HFFc6 (cell line): ENCODE measurements around the gene ZNF473. TPM values are rescaled to one million over a fixed set of nuclear protein-coding genes. Genes with fewer than 3 reads are reported as not detected.
"Not testable (repeated sequence)": the region's sequence is repeated elsewhere in the genome, so short reads cannot be mapped to it uniquely, and the experiment has no call there.

Experiments
- DNase-seq: peaks from one replicate; pipeline ENCODE4 v3.0.0-alpha.2; 2018
- H3K27ac Mint-ChIP-seq: 2 replicates; pipeline ENCODE4 v1.8.0; 2020; ENCODE audit warnings: mild to moderate bottlenecking, mixed read lengths
- H3K27me3 Mint-ChIP-seq: 2 replicates; pipeline ENCODE4 v1.8.0; 2021; ENCODE audit warnings: mild to moderate bottlenecking, moderate library complexity, mixed read lengths; ENCODE audit not compliant: insufficient read depth
- H3K36me3 Mint-ChIP-seq: 2 replicates; pipeline ENCODE4 v1.8.0; 2021; ENCODE audit warnings: low read depth, mixed read lengths
- H3K4me1 Mint-ChIP-seq: 2 replicates; pipeline ENCODE4 v1.8.0; 2020; ENCODE audit warnings: low read depth, mixed read lengths
- H3K4me3 Mint-ChIP-seq: 2 replicates; pipeline ENCODE4 v1.8.0; 2020; ENCODE audit warnings: mild to moderate bottlenecking, moderate library complexity, mixed read lengths
- H3K9me3 Mint-ChIP-seq: 2 replicates; pipeline ENCODE4 v1.8.0; 2020; ENCODE audit warnings: mild to moderate bottlenecking, mixed read lengths
- CTCF ChIP-seq: fragments of 200-600 bp; sonication (generic); IDR thresholded peaks from 2 replicates; pipeline ENCODE4 v1.5.0; 2021; ENCODE audit warnings: antibody characterized with exemption, mild to moderate bottlenecking
- total RNA-seq, 6 experiments: library from RNA; stranded (reverse); fragmentation: NEBNext Ultra II Directional; extraction: Animal tissue kit (Norgen Biotek cat#: 25700); gene quantifications; 2 replicates in 1 of 6; 3 replicates in 5 of 6; pipeline ENCODE4 v1.2.3, GENCODE V29; 2021

Gene ZNF473
- total RNA-seq, 6 experiments from 2014 or later, result 5.4 to 7.4 (median 6.6) TPM

GRCh38 chr19:50050406-50051227, 24.8 kb downstream of the ZNF473 start:
- Mint-ChIP-seq H3K36me3 (peaks cover 40% of the 10 kb centered on the region), H3K9me3 (peaks cover 51% of the 10 kb centered on the region), H3K27me3 (peaks cover 3% of the 10 kb centered on the region), H3K4me1 (no peaks in the 10 kb centered on the region), H3K4me3 (peak overlapping the region; percentile 46; the same call in 1 of the 2 replicates), H3K27ac (no peak overlapping the region)
- TF ChIP-seq CTCF, result no peak
- DNase-seq, result no peak

GRCh38 chr19:50051228-50051895, 25.6 kb downstream of the ZNF473 start:
- not testable (repeated sequence) for H3K27ac Mint-ChIP-seq, H3K4me1 Mint-ChIP-seq, H3K27me3 Mint-ChIP-seq, DNase-seq
- Mint-ChIP-seq H3K4me3 (peak overlapping the region; percentile 46; the same call in 1 of the 2 replicates), H3K9me3 (peaks cover 46% of the 10 kb centered on the region), H3K36me3 (peaks cover 33% of the 10 kb centered on the region)

- no peak for TF ChIP-seq CTCF
- H3K4me1 Mint-ChIP-seq, result no peaks in the 10 kb centered on the region
- H3K36me3 Mint-ChIP-seq, result peaks cover 27% of the 10 kb centered on the region
- no peak for DNase-seq
- peaks cover 40% of the 10 kb centered on the region for H3K9me3 Mint-ChIP-seq
- H3K27ac Mint-ChIP-seq, result no peak overlapping the region
- peaks cover 3% of the 10 kb centered on the region for H3K27me3 Mint-ChIP-seq
- H3K4me3 Mint-ChIP-seq, result no peak overlapping the region
Observed at GRCh38 chr19:50051964-50052363, 26.2 kb downstream of the ZNF473 start.

GRCh38 chr19:50053119-50053518, 27.3 kb downstream of the ZNF473 start:
- DNase-seq, result no peak
- Mint-ChIP-seq H3K27me3 (peaks cover 3% of the 10 kb centered on the region), H3K9me3 (peaks cover 35% of the 10 kb centered on the region), H3K36me3 (peaks cover 15% of the 10 kb centered on the region), H3K27ac (no peak overlapping the region), H3K4me1 (no peaks in the 10 kb centered on the region), H3K4me3 (no peak overlapping the region)
- no peak for TF ChIP-seq CTCF

GRCh38 chr19:50058425-50058824, 32.6 kb downstream of the ZNF473 start:
- Mint-ChIP-seq H3K9me3 (peaks cover 49% of the 10 kb centered on the region), H3K27me3 (no peaks in the 10 kb centered on the region; the same call in 1 of the 2 replicates), H3K4me1 (no peaks in the 10 kb centered on the region), H3K36me3 (peaks cover 16% of the 10 kb centered on the region), H3K27ac (no peak overlapping the region), H3K4me3 (no peak overlapping the region)
- no peak for DNase-seq
- TF ChIP-seq CTCF, result no peak

GRCh38 chr19:50059045-50059444, 33.2 kb downstream of the ZNF473 start:
- peaks cover 49% of the 10 kb centered on the region for H3K9me3 Mint-ChIP-seq
- peaks cover 16% of the 10 kb centered on the region for H3K36me3 Mint-ChIP-seq
- no peaks in the 10 kb centered on the region; the same call in 1 of the 2 replicates for H3K27me3 Mint-ChIP-seq
- TF ChIP-seq CTCF, result no peak
- DNase-seq, result no peak
- H3K27ac Mint-ChIP-seq, result no peak overlapping the region
- H3K4me3 Mint-ChIP-seq, result no peak overlapping the region
- H3K4me1 Mint-ChIP-seq, result no peaks in the 10 kb centered on the region
